GM18907 (cell line): ENCODE measurements around the gene CLCN5.

Experiments used
- ATAC-seq: cut with Tn5 transposase; IDR thresholded peaks from one replicate; pipeline ENCODE4 v1.9.1; 2021; ENCODE audit warnings: mild to moderate bottlenecking, moderate library complexity; ENCODE audit not compliant: unreplicated experiment

The CLCN5 gene

DNA sequence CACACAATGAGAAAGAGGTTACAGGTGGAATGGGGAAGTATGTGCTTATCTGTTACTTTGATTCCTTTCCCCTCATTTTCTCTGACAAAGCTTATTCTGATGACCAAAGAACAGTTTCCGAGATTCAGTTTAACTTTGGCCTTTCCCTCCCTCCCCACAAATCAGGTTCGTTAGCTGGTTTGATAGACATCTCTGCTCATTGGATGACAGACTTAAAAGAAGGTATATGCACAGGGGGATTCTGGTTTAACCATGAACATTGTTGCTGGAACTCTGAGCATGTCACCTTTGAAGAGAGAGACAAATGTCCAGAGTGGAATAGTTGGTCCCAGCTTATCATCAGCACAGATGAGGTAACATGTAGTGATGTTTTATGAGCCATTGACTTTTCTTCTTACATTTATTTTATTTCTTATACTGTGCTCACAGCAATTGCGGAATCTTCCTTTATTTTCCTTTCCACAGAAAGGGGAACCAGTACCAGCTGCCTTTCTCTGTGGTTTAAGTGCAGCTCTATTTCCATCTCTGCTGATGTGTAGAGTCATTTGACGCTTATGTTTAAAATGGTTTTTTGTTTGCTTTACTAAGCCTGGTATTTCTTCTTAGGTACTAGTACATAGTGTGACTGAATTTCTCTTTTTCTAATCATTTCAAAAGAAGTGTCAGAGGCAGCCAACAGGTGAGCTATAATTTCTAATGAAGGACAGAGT, 153.4 kb downstream of the CLCN5 start:
- ATAC-seq, result peak; percentile 75

DNA sequence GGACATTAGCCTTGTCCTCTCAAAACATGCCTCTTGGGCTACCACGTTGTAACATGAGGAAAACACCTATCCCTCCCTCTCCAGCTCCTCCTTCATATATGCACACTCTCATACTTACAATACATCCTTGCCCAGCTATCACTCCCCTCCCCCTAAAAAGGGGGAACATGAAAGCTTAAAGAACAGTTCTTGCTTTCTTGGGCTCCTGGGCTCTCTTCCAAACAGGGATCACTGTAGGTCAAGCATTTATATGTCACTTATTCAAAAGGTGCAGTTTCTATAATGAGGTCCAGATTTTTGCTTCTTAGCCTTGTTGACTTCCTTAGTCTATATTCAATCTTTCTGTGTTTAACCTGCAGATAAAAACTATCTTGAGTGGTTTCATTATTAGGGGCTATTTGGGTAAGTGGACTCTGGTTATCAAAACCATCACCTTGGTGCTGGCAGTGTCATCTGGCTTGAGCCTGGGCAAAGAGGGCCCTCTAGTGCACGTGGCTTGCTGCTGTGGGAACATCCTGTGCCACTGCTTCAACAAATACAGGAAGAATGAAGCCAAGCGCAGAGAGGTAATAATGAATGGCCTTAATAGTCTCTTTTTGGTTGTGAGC, 159.0 kb downstream of the CLCN5 start:
- peak; percentile 80 for ATAC-seq

DNA sequence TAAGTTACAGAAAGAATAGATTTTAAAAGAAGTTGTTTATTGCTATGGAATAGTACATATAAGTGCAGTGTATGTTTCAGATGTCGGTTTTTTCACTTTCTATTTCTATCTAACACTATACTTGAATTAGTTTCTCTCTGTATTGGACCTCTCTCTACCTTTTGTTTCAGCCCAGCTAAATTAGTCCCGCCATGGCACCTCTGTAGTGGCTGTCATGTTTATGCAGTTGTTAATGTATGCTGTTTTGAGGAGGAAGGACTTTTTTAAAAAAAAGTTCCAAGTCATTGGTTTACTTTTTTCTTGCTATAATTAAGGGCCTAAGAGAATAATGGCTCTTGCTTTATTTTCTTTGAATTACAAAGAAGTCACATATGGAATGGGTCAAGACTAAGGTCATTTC, 160.3 kb downstream of the CLCN5 start:
- ATAC-seq, result no peak

DNA sequence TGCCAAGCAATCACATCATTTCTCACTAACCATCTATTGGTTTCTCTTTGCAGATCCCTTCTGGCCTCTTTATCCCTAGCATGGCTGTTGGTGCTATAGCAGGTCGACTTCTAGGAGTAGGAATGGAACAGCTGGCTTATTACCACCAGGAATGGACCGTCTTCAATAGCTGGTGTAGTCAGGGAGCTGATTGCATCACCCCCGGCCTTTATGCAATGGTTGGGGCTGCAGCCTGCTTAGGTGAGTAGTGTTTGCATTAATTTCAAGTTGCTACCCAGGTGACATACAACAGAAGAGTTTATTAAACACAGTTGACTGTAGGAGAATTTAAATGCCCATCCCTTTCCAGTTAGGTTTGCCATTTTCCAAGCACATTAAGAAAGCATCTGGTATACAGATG, 166.2 kb downstream of the CLCN5 start:
- no peak for ATAC-seq

DNA sequence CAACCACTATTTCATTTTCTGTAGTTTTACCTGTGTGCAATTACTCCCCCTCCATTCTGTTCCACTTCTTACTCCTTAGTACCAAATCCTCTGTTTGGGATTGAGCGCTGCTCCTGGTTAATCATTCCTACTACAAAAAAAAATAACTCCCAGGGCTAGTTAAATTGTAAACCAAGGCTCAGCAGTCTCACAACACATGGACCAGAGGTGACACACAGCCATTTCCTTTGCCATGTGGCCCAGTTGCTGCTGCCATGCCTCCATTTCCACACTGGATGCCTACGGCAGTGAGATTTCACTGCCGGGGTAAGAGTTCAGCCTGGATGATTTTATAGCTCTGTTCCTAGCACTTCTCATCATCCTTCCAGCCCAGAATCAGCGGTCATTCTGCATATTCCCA, 171.2 kb downstream of the CLCN5 start:
- no peak for ATAC-seq

DNA sequence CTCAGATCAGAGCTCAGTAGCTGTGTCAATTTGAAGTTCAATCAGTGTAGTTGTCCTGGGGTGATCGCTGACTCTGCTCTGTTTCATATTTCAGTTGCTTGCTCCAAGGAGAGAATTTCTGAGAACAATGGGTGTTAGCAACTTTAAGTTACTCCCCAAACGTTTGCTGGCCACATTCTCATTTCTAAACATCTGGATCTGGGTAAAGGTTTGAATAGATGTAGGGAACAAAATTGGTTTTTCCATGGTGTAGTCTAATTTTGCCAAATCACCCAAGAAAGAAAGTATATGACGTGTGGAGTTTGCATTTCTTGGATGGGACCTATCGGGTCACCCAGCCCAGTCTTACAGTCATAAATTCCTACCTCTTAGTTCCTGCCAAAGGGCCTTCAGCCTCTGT, 174.7 kb downstream of the CLCN5 start:
- no peak for ATAC-seq

DNA sequence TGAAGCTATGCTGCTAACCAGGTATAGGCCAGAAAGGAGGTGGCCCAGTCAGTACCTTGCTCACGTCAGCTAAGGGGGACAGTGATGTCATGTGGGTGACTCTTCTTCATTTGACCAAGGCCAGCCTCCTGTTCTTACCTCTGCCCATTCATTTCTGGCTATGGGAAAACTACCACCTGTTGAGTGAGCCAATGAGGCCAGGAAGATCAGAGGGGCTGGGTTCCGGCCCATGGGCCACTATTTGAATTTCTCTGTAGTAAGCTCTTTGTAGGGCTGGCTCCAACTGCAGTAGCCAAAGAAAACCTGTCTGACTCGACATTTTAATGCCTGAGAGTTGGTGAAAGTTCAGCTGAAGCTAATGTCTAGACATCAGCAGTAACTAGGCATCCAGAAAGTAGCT, 175.8 kb downstream of the CLCN5 start:
- ATAC-seq, result no peak

DNA sequence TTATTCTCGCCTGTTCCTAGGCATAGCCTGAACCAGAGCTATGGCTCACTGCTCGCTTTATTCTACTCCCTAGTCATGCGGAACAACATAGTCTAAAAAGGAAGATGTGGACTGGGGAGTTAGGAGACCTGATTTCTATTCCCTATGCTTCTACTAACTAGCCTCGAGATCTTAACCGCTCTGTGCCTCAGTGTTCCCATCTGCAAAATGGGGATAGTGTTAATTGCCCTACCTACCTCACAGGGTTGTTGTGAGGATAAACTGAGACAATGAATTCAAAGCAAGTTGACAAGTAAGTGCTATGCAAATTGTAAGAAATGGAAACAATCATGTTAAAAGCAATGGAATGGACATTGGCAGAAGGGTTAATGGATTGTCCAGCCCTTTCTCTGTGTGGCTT, 176.4 kb downstream of the CLCN5 start:
- no peak for ATAC-seq

DNA sequence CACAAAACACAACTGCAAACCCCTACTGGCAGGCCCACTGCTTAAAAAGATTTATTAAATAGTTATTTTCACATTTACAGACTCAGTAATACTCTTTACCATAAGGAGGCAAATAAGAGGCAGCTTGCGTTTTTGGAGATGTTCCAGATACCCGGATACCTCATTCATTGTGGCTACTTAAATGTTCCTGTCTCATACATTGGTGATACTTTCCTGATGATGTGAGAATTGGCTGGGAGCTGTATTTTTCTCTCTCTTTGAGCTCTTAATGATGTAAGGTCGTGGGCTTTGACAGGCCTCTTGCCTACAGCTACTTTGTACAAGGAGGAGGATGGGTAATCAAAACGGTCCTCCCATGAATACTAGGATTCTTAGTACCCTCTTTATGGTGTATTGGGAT, 176.9 kb downstream of the CLCN5 start:
- no peak for ATAC-seq

DNA sequence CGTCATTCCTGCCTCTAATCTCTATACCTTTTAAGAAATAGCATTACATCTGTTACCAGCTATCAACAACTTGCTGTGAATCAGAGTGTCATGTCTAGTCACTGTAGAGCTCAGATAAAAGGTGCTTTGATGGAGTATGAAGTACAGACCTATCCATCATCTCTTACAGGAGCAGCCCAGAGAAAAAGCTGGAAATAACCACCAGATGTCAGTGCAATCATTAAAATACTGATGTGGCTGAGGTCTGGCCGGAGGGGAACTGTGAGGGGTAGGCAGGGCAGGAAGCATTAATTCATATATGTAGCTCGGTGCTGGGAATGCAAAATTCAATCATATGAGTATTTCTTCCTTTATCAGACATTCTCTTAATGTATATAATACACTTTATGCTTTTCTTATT, 177.8 kb downstream of the CLCN5 start:
- ATAC-seq, result no peak

DNA sequence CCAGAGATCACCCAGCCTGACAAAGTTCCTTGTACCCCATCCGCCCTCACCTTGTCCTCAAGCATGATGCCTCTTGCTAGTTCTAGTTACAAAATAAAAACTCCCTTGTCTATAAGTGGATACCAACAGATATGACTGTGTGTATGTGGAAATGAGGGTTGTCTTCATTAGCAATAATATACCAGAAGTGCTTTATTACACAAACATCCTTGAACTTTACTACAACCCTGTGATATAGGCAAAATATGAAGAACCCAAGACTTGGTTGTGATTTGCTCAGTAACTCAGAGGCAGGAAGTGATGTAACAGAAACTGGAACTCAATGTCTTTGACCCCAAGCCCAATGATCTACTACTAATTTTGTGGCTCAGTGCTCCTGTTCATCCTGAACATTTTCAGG, 180.8 kb downstream of the CLCN5 start:
- ATAC-seq, result no peak

DNA sequence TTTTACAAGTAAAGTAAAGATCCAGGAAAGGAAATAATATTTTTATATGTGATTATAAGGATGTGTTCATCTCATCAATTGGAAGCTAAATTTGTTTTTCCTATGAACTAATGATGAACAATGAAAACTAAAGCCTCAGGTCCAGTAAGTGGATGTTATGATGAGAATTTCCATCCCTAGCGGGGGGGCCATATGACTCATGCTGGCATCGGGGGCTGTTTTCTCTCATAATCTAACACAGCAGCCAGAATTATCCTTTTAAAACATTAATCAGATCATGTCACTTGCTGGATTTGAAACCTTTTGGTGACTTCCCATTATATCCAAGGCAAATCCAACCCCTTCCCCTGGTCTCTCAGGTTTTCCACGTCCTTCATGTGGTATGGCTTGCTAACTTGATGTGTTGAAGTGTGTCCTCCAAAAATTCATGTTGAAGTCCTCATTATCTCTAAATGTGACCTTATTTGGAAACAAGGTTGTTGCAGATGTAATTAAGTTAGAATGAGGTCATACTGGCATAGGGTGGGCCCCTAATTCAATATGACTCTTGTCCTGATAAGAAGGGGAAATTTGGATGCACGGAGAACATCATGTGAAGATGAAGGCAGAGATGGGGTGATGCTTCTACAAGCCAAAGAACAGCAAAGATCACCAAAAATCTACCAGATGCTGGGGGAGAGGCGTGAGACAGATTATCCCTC, 181.6 kb downstream of the CLCN5 start:
- ATAC-seq, result no peak

DNA sequence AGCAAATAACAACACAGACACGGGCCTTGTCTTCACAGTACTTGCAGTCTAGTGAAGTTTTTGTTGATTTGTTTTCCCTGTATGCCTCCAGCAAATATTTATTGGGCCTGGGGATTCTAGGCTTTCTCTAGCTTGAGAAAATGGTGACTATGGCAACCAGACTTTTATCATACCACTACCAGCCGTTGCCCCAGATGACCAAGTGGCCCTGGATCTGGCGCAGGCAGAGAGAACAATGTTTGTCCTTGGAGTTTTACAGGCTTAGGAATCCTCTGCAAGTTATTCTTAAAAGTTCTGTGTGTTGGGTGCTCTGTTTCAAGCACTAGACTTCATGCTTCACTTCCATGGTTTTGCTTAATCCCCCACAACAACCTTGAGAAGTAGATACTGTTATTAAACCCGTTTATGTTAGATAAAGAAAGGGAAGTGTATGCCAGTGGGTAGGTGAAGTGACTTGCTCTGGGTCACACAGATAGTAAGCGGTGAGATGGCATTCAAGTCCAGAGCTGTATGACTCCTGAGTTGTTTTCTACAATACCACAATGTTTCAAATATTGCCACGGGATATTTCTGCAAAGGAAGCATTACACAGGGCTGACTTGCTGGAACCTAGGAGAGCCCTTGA, 183.8 kb downstream of the CLCN5 start:
- no peak for ATAC-seq

DNA sequence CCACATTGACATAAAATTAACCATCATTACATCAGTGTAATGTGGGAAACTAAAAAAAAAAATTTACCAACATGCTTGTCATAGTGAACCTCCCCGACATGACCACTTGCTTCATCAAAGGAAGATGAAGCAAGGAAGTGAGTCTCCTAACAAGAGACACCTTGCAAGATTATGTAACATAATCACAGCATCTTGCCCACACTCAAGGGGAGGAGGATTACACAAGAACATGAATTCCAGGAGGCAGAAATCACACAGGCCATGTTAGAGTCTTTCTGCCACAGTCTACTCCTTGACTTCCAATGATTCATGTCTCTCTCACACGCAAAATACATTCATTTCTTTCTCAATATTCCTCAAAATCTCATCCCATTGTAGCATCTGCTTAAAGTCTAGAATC, 185.1 kb downstream of the CLCN5 start:
- no peak for ATAC-seq

DNA sequence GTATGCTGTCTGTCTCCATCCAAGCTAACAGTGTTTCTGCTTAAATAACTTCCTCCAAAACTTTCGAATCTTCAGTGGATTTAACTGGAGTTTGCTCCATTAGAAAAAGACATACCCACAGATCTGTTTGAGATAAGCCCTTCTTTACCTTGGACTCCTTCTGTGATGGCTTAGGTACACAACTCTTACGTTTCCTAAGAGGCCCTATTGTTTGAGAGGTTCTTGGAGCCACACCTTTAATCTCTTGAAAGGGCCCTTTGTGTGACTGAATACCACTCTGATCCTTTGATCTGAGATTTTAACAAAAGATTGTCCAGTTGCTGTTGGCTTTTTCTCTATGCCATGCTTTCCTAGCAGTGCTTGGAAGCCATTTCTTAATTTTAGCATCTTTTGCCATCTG, 185.9 kb downstream of the CLCN5 start:
- no peak for ATAC-seq

DNA sequence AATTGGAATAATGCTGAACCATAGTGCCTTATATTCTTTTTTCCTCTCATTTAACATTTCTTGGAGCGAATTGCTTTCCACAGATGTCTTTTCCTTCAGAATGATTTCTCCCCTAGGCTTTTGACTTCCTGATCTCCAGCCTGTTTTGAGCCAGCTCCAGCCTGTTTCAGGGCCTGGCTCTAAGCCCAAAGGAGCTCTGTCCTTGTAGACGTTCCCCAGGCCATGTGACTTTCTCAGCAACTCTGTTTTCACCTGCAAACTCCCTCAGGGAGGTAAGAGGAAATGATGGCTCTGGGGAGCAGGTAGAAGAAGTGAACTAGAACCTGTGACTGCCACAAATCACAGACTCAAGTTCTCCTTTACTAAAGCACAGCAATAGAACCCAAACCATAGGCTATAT, 189.3 kb downstream of the CLCN5 start:
- no peak for ATAC-seq

DNA sequence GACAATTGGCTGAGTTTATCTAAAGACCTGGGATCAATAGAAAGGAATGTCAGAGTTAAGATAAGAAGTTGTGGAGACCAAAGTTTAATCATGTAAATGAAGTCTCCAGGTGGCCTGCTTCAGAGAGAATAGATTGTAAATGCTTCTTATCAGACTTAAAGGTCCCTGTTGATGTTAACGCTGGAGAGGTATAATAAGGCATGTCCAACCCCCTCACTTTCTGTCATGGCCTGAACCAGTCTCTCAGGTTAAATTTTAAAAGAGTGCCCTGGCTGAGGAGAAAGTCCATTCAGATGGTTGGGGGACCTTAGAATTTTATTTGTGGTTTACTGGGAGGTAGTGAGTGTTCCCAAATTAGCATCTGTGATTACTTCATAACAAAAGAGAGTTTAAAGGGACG, 191.7 kb downstream of the CLCN5 start:
- no peak for ATAC-seq

DNA sequence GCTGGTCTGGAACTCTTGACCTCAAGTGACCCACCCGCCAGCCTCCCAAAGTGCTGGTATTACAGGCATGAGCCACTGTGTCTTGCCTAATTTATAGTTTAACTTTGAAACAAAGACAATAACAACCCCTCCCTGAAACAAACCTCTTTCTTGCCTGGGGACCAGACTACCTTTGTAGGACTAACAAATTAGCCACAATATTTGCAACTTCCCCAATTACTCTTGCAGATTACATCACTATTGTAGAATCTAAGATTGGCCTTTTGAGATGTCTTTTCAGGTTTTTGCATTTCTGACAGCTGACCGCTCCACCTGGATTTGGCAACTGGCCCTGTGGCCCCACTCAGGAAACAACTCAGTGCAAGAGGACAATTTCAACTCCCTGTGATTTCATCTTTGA, 193.6 kb downstream of the CLCN5 start:
- no peak for ATAC-seq

DNA sequence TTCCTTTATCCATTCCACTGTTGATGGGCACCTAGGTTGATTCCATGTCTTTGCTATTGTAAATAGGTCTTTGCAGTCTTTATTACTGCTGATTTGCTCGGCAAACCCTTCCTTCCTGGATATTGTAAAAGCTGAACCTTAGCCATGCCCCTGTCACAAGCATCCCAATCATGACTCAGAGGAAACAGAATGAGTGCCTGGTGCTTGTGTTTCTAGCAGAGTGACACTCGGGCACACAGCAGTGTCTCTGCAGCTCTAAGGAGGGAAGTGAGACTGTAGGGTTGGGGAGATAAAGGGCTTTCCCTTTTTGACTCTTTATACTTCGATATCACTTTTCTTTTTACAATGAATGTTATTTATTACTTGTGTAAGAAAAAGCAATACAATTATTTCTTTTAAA, 195.1 kb downstream of the CLCN5 start:
- ATAC-seq, result no peak

DNA sequence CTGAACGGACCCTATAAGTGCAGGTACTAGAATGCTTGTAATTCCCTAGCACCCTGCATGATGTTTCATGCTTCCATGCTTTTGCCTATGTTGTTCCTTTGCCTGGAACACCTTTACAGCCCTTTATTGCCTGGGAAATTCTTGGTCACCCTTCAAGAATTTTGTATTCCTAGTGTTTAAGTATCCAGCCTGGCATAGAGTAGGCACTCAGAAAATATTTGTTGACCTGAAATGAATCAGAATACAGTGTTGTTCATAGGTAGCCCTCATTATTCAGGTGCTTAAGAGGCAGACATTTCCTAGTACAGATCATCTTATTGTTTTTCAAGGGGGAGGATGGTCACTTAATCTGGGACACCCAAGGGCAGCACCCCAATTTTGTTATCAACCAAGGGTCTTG, 203.1 kb downstream of the CLCN5 start:
- no peak for ATAC-seq

DNA sequence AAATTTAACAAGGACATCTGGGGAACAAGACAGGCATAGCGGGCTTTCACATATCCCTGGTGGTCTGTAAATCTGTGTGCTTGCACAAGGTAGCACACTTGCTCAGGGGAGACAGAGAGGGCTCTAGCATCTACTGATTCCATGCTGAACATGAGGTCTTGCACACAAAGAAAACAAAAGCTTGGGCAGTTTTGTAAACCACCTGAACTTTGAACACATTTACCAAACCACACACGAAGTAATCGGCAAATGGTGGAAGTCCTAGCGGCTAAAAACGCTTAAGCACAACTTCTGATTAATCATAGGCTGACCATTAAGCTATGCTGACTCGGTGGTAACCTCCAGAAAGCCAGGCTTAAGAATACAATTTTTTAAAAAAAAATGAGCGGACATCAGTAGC, 225.6 kb downstream of the CLCN5 start:
- ATAC-seq, result no peak
